Activated CD4-positive, alpha-beta memory T cell treated with anti-CD3 and anti-CD28 coated beads, Interleukin-2, amount 10 ng/mL, durations not matched to agents 7 days and 5 days (primary cell): ENCODE results near the gene PLXNB2. TPM values are rescaled to one million over a fixed set of nuclear protein-coding genes. Genes with fewer than 3 reads are reported as not detected.

Source experiments
- CTCF ChIA-PET: fragments of 350-600 bp; sonication (Branson Sonifier 250); formaldehyde crosslinking; loops from one replicate; lab custom pipeline; 2021; ENCODE audit warnings: antibody characterized with exemption, inconsistent platforms; lab: Charles Lee
- POLR2A ChIA-PET: fragments of 350-600 bp; sonication (Branson Sonifier 250); formaldehyde crosslinking; loops from one replicate; lab custom pipeline; 2021; ENCODE audit warnings: antibody characterized with exemption; lab: Charles Lee
- DNase-seq: peaks from one replicate; pipeline ENCODE4 v3.0.0-alpha.2; 2020
- H3K27ac Mint-ChIP-seq: one replicate; pipeline ENCODE4 v1.8.0; 2021; ENCODE audit warnings: mild to moderate bottlenecking, mixed read lengths
- H3K27me3 Mint-ChIP-seq: one replicate; pipeline ENCODE4 v1.8.0; 2021; ENCODE audit warnings: mixed read lengths
- H3K36me3 Mint-ChIP-seq: one replicate; pipeline ENCODE4 v1.8.0; 2021; ENCODE audit warnings: low read depth, mixed read lengths
- H3K4me1 Mint-ChIP-seq: one replicate; pipeline ENCODE4 v1.8.0; 2021; ENCODE audit warnings: mixed read lengths
- H3K4me3 Mint-ChIP-seq: one replicate; pipeline ENCODE4 v1.8.0; 2021; ENCODE audit warnings: mild to moderate bottlenecking, mixed read lengths
- H3K9me3 Mint-ChIP-seq: one replicate; pipeline ENCODE4 v1.8.0; 2021; ENCODE audit warnings: mixed read lengths
- total RNA-seq, 2 experiments: library from RNA; stranded (reverse); gene quantifications; one replicate each; pipeline ENCODE4 v1.2.3, GENCODE V29; 2021

PLXNB2 gene
- total RNA-seq, 2 experiments from 2014 or later = 21.5 to 23.5 TPM

GRCh38 chr22:50270666-50271394, 36.6 kb downstream of the PLXNB2 start:
- Mint-ChIP-seq H3K9me3 (no peaks in the 10 kb centered on the region), H3K27ac (peak overlapping the region; percentile 19), H3K27me3 (peaks cover 6% of the 10 kb centered on the region), H3K36me3 (no peaks in the 10 kb centered on the region), H3K4me1 (peaks cover 15% of the 10 kb centered on the region), H3K4me3 (peak overlapping the region; percentile 65)
- DNase-seq = peak; percentile 80
- POLR2A ChIA-PET = interaction anchor here (4.1 kb wide), 1 partner anchor 20 kb away, joined by 13 read pairs; the partner anchor contains the start of gene HDAC10
- CTCF ChIA-PET = interaction anchor here (0.6 to 2.5 kb wide), 7 partner anchors 19 to 305 kb away, joined by 3 to 12 read pairs (median 3); partner anchors contain the start of gene HDAC10

GRCh38 chr22:50269970-50270665, 37.3 kb downstream of the PLXNB2 start, which contains the start of gene MAPK11:
MAPK11 (minus strand) TSS chr22:50270380; CDS start chr22:50270292, 88 bp downstream.
- Mint-ChIP-seq H3K9me3 (no peaks in the 10 kb centered on the region), H3K36me3 (no peaks in the 10 kb centered on the region), H3K4me1 (peaks cover 15% of the 10 kb centered on the region), H3K27me3 (peaks cover 6% of the 10 kb centered on the region), H3K4me3 (peak within 1 kb of the TSS; percentile 66), H3K27ac (peak within 1 kb of the TSS; percentile 19)
- CTCF ChIA-PET = no interaction called here
- POLR2A ChIA-PET = interaction anchor here (1.5 to 4.1 kb wide), 4 partner anchors 19 to 255 kb away, joined by 3 to 13 read pairs (median 5); partner anchors contain the start of genes HDAC10 and SCO2
- peak; percentile 78 for DNase-seq

DNA sequence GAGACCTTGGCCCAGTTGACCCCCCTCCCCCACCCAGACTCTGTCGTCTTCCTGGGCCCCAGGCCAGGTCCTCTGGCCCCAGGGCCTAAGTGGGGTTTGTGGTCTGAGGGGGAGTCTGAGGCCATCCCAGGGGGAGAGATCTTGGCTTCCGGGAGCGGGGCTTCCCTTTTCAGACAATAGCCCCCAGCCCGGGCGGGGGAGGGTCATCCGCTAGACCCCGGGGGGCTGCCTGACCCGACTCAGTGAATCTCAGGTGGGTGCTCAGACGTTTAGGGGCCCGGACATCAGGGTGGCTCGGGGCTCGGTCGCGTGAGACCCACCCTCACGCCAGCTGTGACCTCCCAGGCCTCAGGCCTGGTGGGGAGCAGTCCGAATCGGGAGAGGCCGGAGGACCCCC, 37.9 kb downstream of the PLXNB2 start:
- H3K36me3 Mint-ChIP-seq = no peaks in the 10 kb centered on the region

DNA sequence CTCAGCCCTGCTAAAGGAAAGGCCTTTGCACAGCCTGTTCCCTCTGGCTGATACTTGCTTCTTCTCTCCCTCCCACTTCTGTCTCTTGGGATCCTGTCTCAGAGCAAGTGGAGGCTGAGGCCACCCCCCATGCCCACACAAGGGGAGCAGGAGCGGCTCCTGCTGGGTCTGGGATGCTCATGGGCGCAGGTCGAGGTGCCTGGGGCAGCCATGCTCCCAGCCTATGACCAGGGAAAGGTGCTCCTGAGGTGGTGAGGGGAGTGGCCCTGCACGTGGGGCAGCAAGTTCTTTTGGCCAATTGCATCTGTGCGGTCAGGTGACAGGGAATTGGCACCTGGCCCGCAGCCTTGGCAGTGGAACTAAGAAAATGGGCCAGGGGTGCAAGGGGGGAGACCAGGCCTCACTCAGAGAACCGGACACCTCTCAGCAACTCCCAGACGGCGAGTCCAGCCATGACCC, 38.8 kb downstream of the PLXNB2 start:
- DNase-seq = no peak
- H3K27me3 Mint-ChIP-seq = peaks cover 6% of the 10 kb centered on the region
- H3K4me1 Mint-ChIP-seq = peaks cover 15% of the 10 kb centered on the region
- POLR2A ChIA-PET = interaction anchor here (1.1 to 4.1 kb wide), 5 partner anchors 18 to 257 kb away, joined by 3 to 13 read pairs (median 4); partner anchors contain the start of genes HDAC10, LMF2 and SCO2
- H3K9me3 Mint-ChIP-seq = no peaks in the 10 kb centered on the region
- no peak overlapping the region for H3K27ac Mint-ChIP-seq
- H3K4me3 Mint-ChIP-seq = peak overlapping the region; percentile 66
- CTCF ChIA-PET = no interaction called here
- H3K36me3 Mint-ChIP-seq = no peaks in the 10 kb centered on the region

More for the DNA sequence above, 37.9 kb downstream of the PLXNB2 start:
- Mint-ChIP-seq H3K27me3 (peaks cover 6% of the 10 kb centered on the region), H3K9me3 (no peaks in the 10 kb centered on the region), H3K27ac (no peak overlapping the region), H3K4me1 (peaks cover 15% of the 10 kb centered on the region), H3K4me3 (peak overlapping the region; percentile 66)
- CTCF ChIA-PET = no interaction called here
- POLR2A ChIA-PET = interaction anchor here (1.1 to 4.1 kb wide), 5 partner anchors 19 to 256 kb away, joined by 3 to 13 read pairs (median 4); partner anchors contain the start of genes HDAC10, LMF2 and SCO2
- DNase-seq = no peak

- ChIA-PET POLR2A (interaction anchor here (0.8 to 4.1 kb wide), 3 partner anchors 17 to 201 kb away, joined by 3 to 13 read pairs (median 6); partner anchors contain the start of gene HDAC10), CTCF (interaction anchor here (0.7 kb wide), 2 partner anchors 9 to 42 kb away, joined by 3 to 4 read pairs; no protein-coding TSS in a partner anchor)
- peaks cover 15% of the 10 kb centered on the region for H3K4me1 Mint-ChIP-seq
- no peak overlapping the region for H3K4me3 Mint-ChIP-seq
- peaks cover 4% of the 10 kb centered on the region for H3K27me3 Mint-ChIP-seq
- DNase-seq = peak; percentile 53
- H3K36me3 Mint-ChIP-seq = no peaks in the 10 kb centered on the region
- no peak overlapping the region for H3K27ac Mint-ChIP-seq
- H3K9me3 Mint-ChIP-seq = no peaks in the 10 kb centered on the region
Measured at GRCh38 chr22:50267591-50268390, 39.7 kb downstream of the PLXNB2 start.

DNA sequence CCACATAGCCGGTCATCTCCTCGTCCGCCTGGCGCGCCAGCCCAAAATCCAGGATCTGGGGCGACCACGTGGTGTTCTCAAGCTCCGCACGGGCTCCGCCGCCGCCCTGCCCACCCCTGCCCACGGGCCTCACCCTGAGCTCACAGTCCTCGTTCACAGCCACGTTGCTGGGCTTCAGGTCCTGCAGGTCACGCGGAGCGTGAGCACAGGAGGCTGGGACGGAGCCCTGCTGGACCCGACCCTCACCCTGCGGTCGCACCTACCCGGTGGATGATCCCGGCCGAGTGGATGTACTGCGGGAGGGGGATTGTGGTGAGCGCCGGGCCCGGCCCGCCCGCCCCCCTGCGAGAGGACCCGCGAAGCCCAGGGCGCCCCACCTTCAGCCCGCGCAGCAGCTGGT, 40.5 kb downstream of the PLXNB2 start:
- DNase-seq = no peak
- Mint-ChIP-seq H3K36me3 (no peaks in the 10 kb centered on the region), H3K27me3 (peaks cover 10% of the 10 kb centered on the region), H3K4me1 (peaks cover 22% of the 10 kb centered on the region), H3K4me3 (no peak overlapping the region), H3K27ac (no peak overlapping the region), H3K9me3 (no peaks in the 10 kb centered on the region)
- CTCF ChIA-PET = interaction anchor here (0.7 to 1.2 kb wide), 2 partner anchors 9 to 19 kb away, joined by 3 to 4 read pairs; no protein-coding TSS in a partner anchor
- POLR2A ChIA-PET = interaction anchor here (0.8 to 4.1 kb wide), 2 partner anchors 16 to 202 kb away, joined by 3 to 13 read pairs; partner anchors contain the start of gene HDAC10

DNA sequence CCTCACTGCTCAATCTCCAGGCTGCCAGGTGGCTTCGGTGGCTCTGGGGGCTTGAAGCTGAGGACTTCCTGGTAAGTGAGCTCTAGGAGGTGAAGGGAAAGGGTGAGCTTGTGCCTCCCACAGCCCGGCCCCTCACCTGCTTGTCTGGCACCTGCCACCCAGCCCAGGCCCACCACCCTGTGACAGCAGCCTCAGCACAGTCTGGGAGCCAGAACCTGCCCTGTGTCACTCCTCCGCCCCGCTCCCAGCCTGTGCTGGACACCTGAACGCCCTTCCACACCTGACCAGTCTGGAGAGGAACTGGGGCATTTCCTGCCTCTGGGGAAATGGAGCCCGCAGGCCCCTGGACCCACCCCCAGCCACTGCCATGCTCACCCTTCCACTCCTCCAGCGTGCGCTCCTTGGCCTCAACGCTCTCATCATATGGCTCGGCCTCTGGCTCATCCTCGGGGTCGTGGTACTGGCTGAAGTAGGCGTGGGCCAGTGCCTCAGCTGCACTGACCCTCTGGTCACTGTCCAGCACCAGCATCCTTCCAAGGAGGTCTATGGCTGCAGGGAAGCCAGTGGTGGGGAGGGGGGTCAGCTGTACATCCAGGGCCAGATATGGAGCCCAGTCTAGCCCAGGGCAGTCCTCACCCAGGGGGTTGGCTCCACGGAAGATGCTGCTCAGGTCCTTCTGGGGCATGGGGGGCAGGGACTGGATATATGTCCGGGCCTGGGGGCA, 42.3 kb downstream of the PLXNB2 start:
- no peaks in the 10 kb centered on the region for H3K9me3 Mint-ChIP-seq
- H3K27ac Mint-ChIP-seq = no peak overlapping the region
- ChIA-PET CTCF (no interaction called here), POLR2A (no interaction called here)
- DNase-seq = no peak
- H3K36me3 Mint-ChIP-seq = no peaks in the 10 kb centered on the region
- no peak overlapping the region for H3K4me3 Mint-ChIP-seq
- H3K4me1 Mint-ChIP-seq = peaks cover 19% of the 10 kb centered on the region
- H3K27me3 Mint-ChIP-seq = peaks cover 11% of the 10 kb centered on the region

DNA sequence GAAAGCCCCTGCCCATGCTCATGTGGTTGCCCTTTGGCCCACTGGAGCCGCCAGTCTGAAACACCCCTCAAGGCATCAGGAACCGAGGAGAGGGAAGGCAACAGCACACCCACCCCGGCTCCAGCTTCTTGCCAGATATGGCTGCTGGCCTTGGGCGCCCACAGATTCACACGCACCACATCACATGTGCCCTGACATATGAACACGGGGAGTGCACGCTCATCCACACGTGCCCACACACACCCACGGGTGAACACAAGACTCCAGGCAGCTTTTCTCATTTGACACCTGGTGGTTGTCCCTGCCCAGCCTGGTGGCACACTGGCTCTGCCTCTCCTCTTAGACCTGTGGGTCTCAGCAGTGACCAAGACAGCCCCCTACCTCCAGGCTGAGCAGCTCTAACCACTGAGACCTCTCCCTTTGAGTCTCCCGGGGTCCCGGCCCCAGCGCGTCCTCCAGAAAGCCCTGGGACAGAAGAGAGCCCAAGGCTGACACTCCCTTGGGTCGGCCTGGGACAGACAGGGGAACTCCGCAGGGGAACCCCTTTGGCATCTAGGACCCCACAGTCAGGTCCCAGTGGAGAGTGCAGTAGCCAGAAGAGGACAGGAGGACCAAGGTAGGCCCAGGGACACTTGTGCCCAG, 43.2 kb downstream of the PLXNB2 start:
- H3K4me3 Mint-ChIP-seq = no peak overlapping the region
- POLR2A ChIA-PET = no interaction called here
- peaks cover 11% of the 10 kb centered on the region for H3K27me3 Mint-ChIP-seq
- DNase-seq = no peak
- CTCF ChIA-PET = no interaction called here
- no peaks in the 10 kb centered on the region for H3K36me3 Mint-ChIP-seq
- no peaks in the 10 kb centered on the region for H3K9me3 Mint-ChIP-seq
- H3K4me1 Mint-ChIP-seq = peaks cover 16% of the 10 kb centered on the region
- no peak overlapping the region for H3K27ac Mint-ChIP-seq

DNA sequence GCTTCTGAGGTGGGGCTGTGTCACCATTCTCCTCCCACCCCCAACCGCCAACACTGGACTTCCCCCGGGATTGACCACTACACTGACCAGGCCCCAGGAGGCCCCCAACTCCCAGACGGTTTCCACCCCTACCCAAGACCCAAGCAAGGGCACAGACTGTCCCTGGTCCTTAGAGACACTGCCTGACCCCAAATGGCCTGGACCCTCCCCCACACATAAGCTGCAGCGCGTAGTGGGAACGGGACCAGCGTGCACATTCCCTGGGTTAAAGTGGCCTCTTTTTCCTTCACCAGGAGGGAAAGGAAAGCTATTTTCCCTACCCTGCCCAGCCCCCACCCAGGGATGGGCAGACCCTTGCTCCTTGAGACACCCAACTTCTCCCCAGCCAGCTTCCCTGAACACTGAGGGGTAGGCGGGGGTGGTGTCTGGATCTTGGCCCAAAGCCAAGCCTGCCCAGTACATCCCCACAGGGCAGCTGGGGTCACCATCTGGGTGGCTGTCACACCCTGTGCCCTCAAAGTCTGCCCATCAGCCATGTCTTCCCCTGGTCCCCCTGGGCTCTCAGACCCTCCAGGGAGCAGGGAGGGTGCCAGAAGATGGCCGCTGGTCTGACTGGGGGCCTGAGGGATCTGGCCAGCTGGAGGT, 44.4 kb downstream of the PLXNB2 start:
- Mint-ChIP-seq H3K4me3 (no peak overlapping the region), H3K4me1 (peaks cover 9% of the 10 kb centered on the region), H3K9me3 (no peaks in the 10 kb centered on the region), H3K27ac (no peak overlapping the region), H3K27me3 (peaks cover 12% of the 10 kb centered on the region), H3K36me3 (no peaks in the 10 kb centered on the region)
- ChIA-PET POLR2A (interaction anchor here (0.7 to 3.4 kb wide), 4 partner anchors 12 to 263 kb away, joined by 3 to 21 read pairs (median 4); partner anchors contain the start of gene HDAC10), CTCF (interaction anchor here (1.0 to 1.2 kb wide), 4 partner anchors 10 to 358 kb away, joined by 3 to 4 read pairs (median 4); partner anchors contain the start of genes HDAC10 and SCO2)
- no peak for DNase-seq

DNA sequence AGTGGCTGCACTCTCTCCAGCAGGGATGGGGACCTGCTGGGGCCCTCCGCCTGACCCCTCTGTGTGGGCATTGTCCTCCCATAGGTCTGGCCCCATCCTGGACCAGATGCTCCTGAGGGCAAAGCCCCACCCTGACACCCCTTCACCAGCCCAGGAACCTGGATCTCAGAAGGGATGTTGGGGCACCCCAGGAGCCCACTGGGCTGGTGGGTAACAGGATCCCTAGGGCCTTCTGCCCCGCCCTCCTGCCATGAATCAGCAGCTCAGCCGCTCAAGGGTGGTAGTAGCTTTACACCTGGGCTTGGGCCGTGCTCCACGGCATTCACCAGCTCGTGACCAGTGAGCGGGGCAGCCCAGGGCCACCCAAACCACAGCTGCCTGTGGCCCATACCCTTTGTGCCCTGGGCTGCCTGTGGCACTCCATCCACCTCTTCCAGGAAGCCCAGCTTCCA, 45.0 kb downstream of the PLXNB2 start:
- Mint-ChIP-seq H3K4me3 (peak overlapping the region; percentile 63), H3K36me3 (no peaks in the 10 kb centered on the region), H3K27ac (no peak overlapping the region), H3K9me3 (no peaks in the 10 kb centered on the region), H3K4me1 (peaks cover 8% of the 10 kb centered on the region), H3K27me3 (peaks cover 12% of the 10 kb centered on the region)
- ChIA-PET POLR2A (interaction anchor here (1.5 to 3.4 kb wide), 2 partner anchors 11 to 207 kb away, joined by 3 to 21 read pairs; partner anchors contain the start of gene HDAC10), CTCF (interaction anchor here (1.0 to 1.2 kb wide), 4 partner anchors 10 to 359 kb away, joined by 3 to 4 read pairs (median 4); partner anchors contain the start of genes HDAC10 and SCO2)
- DNase-seq = no peak
